NCI-H345 treated with DMSO at 0.1 percent for 48 hours (cell line): ENCODE data around the gene SMIM1.

ENCODE experiments used
- DNase-seq: peaks from one replicate; lab custom pipeline; 2025; ENCODE audit not compliant: unreplicated experiment; lab: John Stamatoyannopoulos, UW

SMIM1 gene

DNA sequence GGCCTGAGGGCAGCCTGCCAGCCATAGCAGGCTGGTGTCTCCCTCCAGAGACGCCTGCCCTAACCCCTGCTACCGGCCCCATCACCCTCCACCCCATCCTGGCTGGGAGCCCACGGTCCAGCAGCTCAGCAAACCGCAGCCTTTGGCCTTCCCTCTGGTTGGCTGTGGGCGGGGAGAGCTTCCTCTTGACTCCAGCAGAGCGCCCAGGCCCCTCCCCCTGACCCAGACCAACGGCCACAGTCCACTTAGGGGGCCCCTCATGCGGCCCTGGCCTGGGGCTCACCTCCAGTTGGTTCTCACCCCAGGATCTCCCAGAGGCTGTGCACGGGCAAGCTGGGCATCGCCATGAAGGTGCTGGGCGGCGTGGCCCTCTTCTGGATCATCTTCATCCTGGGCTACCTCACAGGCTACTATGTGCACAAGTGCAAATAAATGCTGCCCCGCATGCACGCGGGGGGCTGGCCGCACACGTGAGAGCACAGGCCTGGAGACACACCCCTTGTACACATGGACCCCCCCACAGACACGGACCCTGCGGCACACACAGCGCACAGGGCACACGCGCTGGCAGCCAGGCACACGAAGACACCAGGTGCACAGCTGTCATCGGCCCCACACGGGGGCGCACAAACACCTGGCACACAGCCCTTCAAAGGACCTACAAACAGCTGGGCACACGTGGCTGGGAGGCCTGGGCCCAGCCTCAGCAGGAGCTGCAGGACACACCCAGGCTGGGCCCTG lies 3.1 kb downstream of the SMIM1 start:
- peak; percentile 69 for DNase-seq

DNA sequence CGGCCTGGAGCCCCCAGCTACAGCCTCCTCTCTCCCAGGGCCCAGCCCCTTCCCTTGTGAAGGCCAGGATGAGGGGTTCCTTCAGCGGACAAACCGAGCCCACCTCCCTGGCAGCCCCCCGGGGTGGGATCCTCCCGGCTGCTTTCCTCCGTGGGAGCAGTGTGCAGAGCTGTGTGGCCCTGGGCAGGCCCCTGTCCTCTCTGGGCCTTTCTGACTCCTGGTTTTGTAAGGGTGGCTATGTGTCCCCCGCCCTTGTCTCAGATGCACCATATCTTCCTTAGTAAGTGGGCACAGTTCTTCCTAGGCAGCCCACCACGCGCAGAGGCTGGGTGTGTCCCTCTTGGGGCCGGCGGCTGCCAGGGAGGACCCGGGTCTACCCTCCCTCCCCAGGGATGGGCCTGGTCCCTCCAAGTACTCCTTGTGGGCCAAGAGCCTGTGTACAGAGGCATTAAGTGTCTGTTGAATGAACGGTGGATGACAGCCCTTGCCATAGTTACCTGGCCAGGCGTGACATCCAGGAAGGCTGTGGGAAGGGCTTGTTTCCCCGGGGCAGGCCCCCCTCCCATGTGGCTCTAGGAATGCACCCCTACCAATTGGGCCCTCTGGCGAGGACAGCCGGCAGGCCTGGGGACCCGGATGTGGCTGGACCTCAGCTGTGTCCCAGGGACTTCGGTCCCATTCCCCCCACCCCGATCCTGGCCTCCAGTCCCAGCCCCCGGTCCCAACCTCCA lies 3.8 kb downstream of the SMIM1 start:
- peak; percentile 23 for DNase-seq

- DNase-seq = no peak
Measured at GRCh38 chr1:3777078-3777547, 4.6 kb downstream of the SMIM1 start.

DNA sequence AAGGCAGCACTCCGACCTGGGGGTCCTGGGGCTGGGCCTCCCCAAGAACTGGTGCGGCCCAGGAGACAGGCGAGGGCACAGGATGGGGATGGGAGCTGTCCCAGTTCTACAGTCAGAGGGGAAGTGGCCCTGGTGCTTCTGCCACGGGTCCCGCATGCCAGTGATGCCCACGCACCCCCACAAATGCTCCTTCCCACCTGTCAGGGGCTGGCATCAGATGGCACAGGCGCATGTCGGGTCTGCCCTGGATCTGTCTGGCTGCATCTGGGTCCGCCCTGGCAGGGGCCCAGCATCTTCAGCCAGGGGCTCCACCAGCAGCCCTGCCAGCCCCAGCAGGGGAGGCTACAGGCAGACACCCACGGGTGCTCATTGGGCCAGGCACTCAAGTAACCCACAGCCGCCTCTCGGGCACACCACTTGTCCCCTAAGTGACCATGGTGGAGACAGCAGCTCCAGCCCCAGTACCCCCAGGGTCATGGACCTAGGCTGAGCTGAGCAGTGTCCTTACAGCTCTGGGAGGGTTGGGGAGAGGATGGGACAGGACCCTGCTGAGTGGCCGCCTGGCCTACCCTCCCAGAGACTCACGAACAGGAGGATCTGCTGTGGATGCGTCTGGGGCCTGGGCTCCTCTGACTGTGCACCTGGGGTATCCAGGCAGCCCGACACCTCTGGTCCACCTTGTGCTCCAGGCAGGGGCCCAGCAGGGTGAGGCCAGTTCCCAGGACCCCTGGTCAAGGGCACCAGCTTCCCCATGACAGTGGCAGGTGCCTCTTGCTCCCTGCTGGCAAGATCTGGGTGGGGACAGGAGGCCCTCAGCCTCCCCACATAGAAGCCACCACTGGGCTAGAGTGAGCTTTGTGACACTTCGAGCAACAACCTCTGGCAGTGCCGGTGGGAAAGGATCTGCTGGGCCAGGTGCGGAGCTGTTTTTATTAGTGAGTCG lies 5.4 kb downstream of the SMIM1 start:
- DNase-seq = no peak

- no peak for DNase-seq
Measured at GRCh38 chr1:3778590-3779264, 6.2 kb downstream of the SMIM1 start.

DNA sequence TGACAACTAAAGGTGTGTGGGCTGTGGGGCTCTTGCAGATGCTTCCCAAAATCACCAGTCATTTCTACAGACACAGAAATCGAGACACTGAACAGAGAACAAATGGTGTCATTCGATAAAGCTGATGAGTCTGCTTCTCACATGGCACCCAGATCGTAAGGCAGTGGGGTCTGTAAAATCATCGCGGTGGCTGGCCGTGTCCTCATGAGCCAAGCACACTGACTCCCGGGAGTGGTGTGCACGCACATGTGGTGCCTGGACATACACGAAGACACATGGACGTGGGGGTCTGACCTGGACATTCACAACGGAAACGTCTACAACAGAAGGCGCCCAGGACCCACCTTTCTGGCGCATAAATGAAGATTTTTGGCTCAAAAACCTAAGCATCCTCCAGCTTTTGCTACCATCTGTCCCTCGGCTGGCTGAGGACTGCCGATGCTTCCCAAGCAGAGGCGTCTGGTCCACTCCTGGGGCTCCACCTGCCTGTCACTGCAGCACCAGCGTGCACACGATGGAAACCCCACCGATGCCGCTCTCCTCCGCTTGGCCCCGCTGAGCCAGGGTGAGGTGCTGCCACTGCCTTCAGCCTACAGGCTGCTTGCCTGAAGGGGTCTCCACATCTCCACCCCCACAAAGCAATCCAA lies 6.8 kb downstream of the SMIM1 start:
- no peak for DNase-seq

DNA sequence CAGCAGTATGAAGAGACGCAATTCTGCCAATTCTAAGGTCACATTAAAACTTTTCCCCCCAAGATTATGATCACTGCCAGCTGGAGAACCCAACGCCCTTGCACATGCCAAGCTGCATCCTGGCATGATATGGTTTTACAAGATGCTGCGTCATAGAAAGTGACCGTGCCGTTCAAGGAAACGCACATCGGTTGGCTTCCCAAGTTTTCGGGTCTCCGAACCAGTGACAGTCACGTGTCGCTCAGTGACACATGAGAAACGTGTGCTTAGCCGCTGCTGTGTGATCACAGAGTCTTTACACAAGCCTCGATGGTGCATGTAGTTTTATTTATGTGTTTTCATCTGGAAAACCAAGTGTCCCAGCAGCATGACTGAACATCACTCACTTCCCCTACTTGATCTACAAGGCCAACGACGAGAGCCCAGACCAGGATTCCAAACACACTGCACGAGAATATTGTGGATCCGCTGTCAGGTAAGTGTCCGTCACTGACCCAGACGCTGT lies 7.4 kb downstream of the SMIM1 start:
- DNase-seq = no peak

GRCh38 chr1:3780901-3781300 lies 8.4 kb downstream of the SMIM1 start:
- no peak for DNase-seq

GRCh38 chr1:3783651-3784474 lies 11.3 kb downstream of the SMIM1 start:
- DNase-seq = no peak

DNA sequence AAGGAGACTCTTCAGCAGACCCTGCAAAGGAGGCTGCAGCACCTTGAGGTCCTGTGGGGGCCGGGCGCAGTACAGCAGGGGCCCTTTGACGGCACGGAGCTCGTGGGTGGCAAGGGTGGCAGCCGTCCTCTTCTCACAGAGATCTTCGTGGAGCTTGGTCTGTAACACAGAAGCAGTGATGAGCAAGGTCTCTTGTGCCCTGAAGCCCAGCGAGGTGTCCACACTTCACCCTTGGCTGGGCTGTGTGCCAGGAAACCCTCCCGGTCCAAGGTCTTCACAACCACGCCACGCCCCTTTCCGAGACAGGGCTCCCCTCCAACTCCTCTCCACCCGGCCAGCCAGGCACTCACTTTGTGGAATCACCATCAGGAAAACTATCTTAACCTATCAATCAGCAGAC lies 12.5 kb downstream of the SMIM1 start:
- no peak for DNase-seq

DNA sequence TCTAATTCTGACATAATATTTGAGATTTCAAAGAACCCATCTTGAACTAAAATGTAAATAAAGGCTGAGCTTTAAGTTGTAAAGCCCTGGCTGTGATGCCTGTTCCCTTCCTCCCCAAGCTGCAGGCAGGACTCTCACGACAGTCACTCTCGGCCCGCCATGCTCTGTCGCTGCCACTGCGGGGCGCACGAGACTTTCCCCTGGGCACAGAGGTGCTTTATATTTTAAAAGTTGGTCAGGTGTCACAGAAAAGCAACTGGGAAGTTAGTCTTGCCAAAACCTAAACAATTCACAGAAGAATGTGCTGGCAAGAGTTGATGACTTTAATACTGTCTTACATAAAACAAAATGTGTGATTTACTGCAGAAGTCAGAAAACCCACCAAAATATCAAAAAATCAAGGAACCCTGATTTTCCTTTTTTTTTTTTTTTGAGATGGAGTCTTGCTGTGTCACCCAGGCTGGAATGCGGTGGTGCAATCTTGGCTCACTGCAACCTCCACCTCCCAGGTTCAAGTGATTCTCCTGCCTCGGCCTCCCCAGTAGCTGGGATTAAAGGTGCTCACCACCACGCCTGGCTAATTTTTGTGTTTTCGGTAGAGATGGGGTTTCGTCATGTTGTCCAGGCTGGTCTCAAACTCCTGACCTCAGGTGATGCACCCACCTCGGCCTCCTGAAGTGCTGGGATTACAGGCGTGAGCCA lies 13.1 kb downstream of the SMIM1 start:
- DNase-seq = no peak

DNA sequence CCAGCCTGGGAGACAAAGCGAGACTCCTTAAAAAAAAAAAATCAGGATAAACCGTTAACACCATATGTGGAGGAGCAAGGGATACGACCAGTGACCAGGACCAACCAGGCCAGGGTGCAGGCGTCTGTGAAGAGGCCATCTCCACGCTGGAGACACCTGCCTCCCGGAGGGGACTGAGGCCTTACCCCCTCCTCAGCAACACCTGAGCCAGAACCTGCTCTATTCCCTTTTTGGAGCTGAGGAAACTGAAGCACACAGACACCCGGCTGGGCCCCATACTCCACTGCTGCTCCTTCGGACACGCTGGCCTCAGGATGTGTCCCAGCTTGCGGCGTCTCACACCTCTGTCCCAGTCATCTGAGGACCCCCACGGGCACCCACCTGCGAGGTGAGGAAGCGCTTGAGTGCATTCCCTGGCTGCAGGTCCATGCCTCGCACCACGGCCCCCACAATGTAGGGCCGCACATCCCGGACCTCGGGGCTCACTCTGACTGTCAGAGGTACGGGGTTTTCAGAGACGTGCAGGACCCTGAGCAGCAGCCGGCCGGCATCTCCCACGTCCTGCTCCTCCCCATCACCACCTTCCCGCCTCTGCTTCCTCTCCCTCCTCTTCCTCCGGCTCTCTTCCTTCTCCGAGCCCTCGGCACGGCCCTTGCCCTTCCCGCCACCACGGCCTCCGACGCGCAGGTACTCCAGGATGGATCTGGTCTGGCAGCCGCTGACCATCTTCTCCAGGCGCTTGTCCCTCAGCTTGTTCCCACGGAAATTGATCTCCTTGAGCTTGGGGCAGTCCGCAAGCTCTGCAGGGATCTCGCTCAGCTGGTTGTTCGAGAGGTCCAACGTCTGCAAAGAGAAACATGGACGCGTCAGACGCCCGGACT lies 14.2 kb downstream of the SMIM1 start:
- DNase-seq = no peak

DNA sequence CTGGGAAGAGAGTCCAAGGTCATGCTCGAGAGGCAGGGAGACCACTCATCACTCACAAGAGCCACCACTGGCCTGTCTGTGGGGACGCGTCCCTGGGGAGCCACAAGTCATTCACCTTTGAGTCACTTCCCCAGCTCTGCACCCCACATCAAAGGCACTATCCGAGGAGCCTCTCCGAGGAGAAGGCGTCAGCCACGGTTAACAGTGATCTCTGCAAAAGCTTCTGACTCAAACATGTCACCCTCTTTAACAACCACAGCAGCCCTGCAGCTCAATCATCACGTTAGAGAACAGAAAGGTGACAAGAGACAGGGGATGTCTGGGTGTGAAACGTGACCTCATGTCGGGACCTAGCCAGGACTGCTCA lies 14.8 kb downstream of the SMIM1 start:
- no peak for DNase-seq

DNA sequence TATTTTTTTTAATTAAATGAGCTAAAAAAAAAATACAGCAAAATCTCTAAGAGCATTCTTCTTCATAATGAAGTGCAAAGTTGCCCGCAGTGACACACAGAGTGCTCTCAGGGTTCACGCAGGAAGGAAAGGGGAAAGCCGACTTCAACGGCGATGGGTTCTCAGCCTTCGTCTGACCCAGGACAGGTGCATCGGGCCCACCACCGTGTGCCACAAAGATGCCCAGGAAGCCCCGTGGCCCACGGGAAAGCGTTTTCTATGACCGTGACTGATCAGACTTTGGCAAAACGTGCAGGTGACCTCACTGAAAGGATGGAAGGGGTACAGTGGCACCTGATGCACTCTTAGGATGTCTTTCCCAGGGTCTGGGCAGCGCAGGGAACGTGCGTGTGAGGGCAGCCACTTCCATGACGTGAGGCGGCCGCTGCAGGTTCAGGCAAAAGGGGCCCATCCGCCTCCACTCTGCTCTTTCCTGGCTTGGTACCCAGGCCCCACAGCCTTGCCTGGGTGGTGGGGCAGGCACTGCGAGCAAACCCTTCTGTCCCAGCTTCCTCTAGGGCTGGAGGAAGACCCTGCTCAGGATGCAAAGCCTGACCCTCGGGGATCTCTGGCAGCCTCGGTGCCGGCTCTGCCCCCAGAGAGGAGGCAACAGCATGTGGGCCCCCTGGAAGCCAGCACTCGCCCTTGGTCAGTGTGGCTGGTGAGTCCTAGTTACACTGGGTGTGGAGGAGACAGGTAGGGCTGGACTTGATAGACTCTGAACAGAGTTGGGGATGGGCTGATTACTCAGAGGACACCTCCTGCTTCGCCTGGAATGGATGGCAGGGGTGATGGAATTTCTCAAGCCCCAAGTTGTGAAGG lies 15.4 kb downstream of the SMIM1 start:
- DNase-seq = no peak

DNA sequence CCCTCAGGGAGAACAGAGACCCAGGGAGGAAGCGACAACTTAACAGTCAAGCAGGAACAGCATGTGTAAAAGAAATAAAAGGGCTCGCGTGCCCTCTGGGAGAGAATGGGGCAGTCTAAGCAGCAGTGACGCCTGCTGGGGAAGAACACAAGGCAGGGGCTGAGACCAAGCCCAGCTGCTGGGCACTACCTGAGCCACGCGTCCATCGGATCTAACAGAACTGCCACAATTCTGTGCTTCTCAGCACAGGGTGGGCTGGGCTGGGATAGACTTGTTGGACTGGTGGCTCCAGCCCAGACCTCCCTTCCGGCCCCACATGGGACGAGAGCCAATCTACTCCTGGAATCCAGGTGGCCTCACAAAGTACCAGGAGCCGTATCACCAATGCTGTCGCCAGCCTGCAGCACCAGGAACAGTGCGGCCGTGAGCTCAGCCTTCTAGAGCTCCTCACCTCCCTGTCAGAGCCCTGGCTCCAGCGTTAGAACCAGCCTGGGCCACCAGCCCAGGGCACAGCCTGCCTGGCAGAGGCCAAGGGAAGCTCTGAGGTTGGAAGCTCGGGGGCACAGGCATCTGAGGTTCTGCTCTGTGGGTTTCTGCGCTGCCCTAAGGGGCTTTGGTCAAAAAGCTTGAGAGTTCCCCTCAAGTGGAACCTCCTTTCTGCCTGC lies 16.3 kb downstream of the SMIM1 start:
- DNase-seq = no peak
